GM19397 (cell line): Measurements from ENCODE around the gene NOTCH3.

Source experiments
- ATAC-seq: cut with Tn5 transposase; IDR thresholded peaks from one replicate; pipeline ENCODE4 v1.9.1; 2021; ENCODE audit warnings: mild to moderate bottlenecking, moderate library complexity; ENCODE audit not compliant: unreplicated experiment

NOTCH3 gene

DNA sequence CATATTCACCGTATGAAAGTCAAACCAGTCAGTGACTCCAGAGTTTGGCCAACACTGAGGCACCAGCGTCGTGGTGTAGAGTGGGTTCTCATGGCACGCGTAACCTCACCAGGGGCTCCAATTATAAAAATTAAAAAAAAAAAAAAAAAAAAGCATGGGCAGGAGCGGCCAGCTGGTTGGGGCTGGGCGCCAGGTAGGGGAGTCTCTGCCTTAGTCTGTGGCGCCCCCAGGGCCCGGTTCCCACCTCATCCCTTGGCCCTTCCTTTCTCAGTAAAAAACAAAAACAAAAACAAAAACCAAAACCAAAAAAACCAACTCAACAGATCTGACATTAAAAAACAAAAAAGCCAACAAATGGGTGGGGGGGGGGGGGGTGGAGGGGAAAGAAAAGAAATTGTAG, 36.1 kb upstream of the NOTCH3 start:
- no peak for ATAC-seq

GRCh38 chr19:15235781-15236180, 35.0 kb upstream of the NOTCH3 start:
- no peak for ATAC-seq

GRCh38 chr19:15234431-15235130, 33.8 kb upstream of the NOTCH3 start:
- no peak for ATAC-seq

DNA sequence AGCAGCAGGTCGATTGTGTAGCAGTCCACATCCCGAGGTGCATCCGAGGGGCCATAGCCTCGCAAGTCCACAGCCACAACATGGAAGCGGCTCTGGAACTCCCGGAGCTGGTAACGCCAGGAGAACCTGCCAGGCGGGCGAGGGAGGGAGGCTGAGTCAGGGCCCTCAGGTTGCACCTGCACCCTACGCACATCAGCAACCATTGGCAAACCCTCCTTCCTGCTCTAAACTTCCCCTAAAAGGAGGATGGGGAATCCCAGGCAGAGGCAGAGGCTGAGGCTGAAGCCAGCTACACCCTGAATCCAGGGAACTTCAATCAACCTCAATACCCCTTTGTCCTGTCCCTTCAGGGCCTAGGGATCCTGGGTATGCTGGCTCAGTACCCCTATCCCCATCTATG, 30.5 kb upstream of the NOTCH3 start:
- ATAC-seq = no peak

- no peak for ATAC-seq
Measured at GRCh38 chr19:15227261-15227660, 26.5 kb upstream of the NOTCH3 start.

DNA sequence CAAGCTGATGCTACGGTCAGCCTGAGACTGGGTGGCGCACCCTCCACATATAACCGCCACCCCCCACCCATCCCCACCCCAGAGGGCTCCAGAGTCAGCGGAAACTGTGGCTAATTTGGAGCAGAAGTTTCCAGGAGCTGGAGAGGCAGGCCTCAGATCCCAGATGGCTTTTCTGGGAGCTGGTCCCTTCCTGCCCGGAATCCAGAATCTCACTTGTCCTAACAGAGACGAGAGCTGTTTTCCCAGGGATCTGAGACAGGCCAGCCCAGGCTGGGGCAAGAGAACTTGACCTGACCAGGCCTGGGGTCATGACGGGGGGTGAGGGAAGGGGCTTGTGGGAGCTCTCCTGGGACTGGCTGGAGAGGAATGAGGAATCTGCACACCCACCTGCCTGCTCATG, 25.0 kb upstream of the NOTCH3 start:
- no peak for ATAC-seq

GRCh38 chr19:15223649-15224361, 23.0 kb upstream of the NOTCH3 start:
- peak; percentile 9 for ATAC-seq

GRCh38 chr19:15222738-15223648, 22.2 kb upstream of the NOTCH3 start:
- peak; percentile 78 for ATAC-seq

DNA sequence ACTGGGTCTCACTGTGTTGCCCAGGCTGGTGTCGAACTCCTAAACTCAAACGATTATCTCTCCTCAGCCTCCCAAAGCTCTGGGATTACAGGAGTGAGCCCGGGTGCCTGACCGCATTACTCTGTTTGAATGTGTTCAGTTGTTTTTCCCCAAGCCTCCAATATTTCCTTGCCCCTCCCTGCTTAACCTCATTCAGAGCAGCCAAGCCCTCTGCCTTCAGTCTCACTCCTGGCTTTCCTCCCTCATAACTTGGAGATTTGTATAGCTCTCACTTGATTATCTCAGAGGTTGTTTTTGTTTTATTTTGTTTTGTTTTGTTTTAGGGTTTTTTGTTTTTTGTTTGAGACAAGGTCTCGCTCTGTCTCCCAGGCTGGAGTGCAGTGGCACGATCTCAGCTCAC, 20.0 kb upstream of the NOTCH3 start:
- no peak for ATAC-seq

DNA sequence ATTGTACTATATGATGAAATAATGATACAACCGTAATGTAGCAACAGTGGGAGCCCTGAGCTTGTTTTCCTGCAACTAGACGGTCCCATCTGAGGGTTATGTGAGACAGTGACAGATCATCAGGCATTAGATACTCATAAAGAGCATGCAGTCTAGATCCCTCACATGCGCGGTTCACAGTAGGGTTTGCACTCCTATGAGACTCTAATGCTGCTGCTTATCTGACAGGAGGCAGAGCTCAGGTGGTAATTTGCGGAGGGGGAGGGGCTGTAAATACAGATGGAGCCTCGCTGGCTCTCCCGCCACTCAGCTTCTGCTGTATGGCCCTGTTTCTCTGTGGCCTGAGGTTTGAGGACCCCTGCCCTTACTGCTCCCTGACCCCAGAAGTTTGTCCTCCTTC, 17.7 kb upstream of the NOTCH3 start:
- no peak for ATAC-seq

- ATAC-seq = no peak
Measured at GRCh38 chr19:15216363-15216762, 15.6 kb upstream of the NOTCH3 start.

- no peak for ATAC-seq
Measured at GRCh38 chr19:15213715-15214381, 13.1 kb upstream of the NOTCH3 start.

GRCh38 chr19:15212711-15213110, 11.9 kb upstream of the NOTCH3 start:
- no peak for ATAC-seq

DNA sequence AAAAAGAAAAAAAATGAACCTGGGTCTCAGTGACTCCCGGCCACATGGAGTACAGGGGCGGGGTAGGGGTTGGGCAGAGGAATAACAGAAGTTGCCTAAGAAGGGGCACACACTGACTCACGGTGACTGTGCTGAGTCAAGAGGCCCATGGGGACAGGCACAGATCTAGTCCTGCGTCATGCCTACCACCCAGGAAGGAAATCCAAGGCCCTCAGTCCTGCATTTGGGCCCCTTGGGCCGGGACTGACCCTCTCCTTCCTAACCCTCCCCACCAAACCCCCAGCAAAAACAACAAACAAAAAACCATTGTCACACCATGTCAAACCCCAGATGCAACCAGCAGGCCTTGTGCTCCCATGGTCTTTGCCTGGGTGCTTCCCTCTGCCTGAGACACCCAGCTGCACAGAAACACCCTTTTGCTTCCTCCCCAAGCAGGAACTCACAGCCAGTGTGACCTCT, 9.6 kb upstream of the NOTCH3 start:
- no peak for ATAC-seq

DNA sequence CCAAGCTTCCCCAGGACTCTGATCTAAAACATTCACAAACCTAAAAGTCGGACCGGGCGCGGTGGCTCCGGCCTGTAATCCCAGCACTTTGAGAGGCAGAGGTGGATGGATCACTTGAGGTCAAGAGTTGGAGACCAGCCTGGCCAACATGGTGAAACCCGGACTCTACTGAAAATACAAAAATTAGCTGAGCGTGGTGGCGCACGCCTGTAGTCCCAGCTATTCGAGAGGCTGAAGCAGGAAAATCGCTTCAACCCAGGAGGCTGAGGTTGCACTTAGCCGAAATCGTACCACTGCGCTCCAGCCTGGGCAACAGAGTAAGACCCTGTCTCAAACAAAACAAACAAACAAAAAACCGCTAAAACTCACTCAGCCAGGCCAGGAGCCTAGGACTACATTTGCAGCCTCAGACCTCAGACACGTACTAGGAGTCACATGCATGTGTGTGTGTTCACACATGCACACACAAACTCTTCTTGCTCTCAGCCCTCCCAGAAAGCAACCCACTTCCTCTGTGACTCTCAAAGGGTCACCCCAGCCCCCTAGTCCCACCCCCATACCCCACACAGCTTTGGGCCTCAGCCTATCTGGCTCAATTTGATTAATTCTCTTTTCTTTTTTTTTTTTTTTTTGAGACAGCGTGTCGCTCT, 704 bp upstream of the NOTCH3 start:
- ATAC-seq = no peak

DNA sequence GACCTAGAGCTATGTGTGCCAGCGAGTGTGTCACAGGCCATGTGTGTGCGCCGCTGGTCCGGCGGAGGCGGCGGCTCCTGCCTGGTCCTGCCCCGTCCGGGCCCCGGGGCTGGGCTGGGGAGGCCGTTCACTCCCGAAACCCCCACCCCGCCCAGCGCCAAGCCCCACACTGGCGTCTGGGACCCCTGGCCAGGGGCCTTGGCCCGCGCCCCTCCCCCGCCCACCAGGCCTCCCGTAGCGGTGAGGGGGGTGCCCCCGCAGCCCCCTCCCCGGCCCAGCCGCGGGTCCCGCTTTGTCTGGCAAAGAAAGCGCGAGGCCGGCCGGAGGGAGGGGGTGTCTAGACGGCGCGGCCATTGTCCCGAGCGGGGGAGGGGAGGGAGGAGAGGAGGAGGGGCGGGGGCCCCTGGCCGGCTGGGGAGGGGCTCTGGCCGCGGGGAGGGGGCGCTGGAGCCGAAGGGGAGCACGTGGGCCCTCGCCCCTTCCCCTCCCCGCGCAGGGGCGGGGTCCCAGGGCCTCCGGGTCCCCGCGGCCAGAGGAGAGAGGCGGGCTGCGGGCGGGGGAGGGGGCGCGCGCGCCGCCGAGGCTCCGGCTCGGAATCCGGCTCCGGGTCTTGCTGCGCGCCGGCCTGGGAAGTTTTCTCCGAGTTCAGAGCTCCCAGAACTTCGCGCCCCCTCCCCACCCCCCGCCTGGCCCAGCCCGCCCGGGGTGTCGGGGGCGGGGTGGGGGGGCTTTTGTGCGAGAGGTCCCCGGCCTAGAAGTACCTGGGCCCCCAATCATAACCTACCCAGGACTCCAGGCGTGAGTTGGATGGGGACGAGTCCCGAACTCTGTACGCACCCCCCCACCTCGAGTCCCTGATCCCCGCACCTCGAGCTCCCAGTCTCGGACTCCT, 888 bp downstream of the NOTCH3 start:
- ATAC-seq = no peak

- ATAC-seq = no peak
Measured at GRCh38 chr19:15198951-15199660, 1.7 kb downstream of the NOTCH3 start.

- ATAC-seq = no peak
Measured at GRCh38 chr19:15197942-15198341, 2.9 kb downstream of the NOTCH3 start.
